OCI-M1 (cell line): ENCODE results near the gene GNPNAT1.
"Not testable (repeated sequence)": the region's sequence is repeated elsewhere in the genome, so short reads cannot be mapped to it uniquely, and the experiment has no call there.

Source experiments
- DNase-seq: peaks from one replicate; lab custom pipeline; 2025; lab: John Stamatoyannopoulos, UW

The GNPNAT1 gene

DNA sequence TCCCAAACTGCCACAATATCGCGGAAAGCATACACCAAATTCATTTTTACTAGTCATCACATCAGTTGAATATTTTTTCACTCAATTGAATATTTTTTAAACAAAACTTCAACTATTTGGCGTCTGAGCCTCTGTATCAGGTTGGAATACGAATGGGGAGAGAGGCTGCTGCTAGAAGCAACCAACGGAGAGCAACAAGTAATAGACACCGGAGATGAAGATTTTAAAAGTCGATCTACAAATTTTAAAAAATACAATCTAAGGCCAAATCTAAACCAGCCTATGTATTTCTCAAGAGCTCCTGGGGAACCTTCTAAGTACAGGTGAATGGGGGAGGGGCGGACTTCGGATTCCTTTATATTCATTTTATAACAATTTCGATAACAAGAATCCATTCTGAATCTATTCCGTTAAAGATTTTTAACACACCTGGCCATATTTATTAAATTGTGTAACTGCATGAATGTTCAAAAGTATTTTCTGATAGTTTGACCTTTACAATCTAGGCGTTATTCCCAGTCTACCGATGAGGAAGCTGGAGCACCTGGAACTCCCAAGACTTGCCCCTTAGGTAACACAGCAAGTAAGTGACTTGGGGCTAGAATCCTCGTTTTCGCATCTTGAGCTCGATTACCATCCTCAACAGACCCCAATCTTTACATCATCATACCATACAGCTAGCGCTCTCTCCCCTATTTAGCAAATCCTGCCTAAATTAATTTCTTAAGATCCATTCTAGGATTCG is 1.2 kb downstream of the GNPNAT1 start:
- DNase-seq, result peak; percentile 22

DNA sequence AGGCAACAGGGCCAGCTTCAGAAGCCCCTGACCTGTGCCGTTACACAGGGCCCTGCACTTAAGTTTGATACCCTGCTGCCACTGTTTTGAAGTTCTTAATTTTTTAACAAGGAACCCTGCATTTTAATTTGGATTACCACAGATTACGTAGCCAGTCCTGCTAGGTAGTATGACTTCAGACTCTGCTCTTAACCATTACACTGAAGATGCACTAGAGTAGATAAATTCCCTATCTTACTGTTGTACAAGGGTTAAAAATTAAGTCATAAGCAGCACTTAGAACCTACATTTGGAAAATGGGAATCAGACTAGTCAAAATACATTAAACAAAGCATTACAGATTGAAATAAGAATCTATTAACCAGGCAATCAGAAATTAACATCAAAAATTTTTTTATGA is 2.3 kb downstream of the GNPNAT1 start:
- peak; percentile 33 for DNase-seq

DNA sequence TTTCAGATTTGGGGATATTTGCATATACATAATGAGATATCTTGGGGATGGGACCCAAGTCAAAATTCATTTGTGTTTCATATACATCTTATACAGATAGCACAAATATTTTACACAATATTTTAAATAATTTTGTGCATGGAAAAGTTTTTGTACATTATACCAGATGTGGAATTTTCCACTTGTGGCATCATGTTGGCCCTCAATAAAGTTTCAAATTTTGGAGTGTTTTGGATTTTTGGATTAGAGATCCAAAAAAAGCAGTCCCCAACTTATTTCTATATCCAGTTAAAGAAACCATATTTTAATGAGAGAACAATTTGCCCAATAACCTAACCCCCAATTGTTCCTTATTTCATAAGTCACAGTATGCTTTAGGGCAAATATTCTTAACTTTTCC is 4.5 kb downstream of the GNPNAT1 start:
- no peak for DNase-seq

DNA sequence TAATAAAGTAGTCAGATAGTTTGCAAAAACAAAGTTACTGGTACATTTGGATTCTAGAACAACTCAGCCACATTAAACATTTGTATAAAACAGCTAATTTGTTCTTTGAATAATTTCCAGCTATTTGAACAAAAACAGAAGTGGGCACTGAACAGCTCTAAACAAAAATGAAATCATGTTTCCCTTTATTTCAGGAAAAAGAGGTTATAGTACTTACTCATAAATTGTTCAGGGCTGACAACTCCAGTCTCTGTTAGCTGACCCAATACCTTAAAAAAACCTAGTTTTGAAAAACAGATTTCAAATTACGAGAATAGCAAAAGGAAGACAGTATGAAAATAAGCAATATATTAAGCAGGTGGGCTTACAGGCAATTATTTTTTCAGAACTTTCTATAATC is 8.2 kb downstream of the GNPNAT1 start:
- no peak for DNase-seq

DNA sequence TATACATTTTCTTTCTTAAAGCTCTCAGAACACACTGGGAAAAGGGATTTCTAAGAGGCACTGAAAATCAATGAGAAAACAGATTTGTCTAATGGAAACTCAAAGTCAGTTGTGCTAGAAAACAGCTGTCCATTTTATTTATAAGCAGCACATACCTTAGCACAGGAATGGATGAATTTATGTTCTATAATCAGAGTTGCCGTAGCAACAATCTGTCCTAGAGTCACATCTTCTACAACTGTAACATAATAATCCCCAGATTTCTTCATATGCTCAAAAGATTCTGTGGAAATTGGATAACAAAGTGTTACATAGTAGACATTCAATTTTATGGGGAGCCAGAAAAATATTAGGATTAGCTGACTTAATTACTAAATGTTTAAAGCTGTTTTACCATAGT is 9.8 kb downstream of the GNPNAT1 start:
- no peak for DNase-seq

DNA sequence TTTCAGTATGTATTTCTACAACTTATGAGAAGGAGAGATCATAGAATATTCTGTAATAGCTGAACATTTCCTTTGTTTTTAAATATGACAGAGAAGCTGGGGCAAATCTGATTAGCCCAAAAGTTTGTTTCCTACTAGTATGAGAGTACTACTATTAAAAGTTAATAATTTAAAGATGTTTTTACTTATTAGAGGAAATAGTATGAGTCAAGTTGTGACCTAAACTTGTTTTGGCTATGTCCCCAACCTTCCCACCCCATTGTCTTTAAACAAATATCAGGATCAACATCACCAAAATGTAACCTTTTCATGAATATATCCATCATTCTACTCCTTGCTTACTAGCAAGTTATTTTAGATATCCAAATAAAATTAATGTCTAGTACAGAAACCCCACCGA is 10.5 kb downstream of the GNPNAT1 start:
- no peak for DNase-seq

DNA sequence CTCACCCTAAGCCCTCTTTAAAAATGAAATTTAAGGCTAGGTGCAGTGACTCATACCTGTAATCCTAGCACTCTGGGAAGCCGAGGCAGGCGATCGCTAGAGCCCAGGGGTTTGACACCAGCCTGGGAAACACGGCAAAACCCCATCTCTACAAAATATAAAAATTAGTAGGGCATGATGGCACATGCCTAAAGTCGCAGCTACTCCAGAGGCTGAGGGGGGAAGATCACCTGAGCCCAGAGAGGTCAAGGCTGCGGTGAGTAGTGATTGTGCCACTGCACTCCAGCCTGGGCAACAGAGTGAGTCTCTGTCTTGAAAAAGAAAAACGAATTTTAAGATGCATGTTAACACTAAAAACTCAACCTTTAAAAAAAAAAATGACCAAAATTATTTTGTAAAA is 12.7 kb downstream of the GNPNAT1 start:
- no peak for DNase-seq

DNA sequence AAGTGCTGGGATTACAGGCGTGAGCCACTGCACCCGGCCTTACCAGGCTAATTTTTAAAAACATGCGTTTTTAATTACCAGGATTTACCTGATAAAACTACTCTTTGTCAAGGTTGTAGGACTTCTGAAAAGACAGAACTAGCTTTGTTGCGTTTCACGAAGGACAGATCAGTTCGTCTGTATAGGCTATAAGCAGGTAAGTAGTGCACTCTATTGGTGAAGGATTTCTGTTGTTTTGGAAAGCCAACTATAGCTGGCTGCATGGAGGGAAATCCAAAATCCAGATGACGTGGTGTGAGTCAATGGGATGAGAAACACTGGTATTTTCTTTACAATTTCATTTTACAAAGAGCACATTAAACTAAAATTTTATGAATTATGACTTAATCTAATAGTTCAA is 14.6 kb downstream of the GNPNAT1 start:
- no peak for DNase-seq

DNA sequence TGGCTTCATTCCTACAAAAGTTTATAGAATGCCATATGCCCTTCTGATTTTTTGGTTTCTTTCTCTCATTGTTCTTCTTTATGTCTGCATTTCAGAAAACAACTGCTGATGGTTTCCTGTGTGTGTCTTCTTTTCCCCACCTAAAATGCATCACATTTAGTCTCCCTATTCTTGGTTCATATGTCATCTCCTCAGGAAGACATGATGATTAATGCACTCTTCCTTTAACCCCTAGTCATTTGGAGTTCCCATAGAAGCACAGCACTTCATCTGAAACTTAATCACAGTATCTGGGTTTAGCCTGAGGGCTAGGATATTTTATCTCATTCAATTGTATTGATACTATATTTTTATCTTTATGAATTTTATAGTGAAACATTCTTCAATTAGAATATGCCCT is 21.5 kb downstream of the GNPNAT1 start:
- no peak for DNase-seq

DNA sequence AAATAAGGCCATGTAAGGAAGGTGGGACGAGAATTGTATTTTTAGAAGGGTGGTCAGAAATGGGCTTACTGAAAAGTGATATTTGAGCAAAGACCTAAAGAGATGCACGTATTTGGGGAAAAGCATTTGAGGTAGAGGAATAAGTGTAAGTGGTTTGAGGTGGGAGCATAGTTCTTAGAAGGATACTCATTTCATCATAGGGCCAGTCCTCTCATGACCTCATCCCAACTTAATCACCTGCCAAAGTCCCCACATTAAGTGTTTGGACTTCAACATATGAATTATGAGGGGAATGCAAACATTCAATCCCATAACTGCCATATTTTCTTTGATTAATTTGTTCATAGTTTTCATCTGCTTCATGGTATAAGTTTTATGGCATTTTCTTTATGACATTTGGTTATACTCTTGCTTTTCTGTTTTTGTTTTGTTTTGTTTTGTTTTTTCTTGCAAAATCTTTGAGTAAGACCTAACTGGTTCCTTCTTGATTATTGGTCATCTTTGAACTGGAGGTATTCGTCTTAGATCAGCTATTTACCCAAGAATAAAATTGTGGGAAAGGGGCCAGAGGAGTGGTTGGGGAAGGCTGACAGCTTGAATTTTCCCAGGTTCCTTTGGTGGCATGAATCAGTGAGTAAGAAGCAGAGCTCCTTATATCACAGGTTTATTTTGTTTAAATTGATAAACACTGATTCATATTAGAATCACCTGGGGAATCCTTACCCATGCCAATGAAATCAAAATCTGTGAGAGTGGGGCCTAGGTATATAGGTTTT is 24.2 kb downstream of the GNPNAT1 start:
- DNase-seq, result no peak

DNA sequence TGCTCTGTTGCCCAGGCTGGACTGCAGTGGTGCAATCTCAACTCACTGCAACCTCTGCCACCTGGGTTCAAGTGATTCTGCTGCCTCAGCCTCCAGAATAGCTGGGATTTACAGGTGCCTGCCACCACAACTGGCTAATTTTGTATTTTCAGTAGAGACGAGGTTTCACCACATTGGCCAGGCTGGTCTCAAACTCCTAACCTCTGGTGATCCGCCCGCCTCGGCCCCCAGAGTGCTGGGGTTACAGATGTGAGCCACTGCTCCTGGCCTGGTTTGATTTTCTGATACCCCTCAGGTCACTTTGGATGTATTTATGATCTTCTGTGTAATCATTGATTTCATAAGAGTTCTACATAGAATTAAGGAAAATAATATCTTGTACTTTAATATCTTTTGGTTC is 28.5 kb downstream of the GNPNAT1 start:
- not testable (repeated sequence) for DNase-seq

DNA sequence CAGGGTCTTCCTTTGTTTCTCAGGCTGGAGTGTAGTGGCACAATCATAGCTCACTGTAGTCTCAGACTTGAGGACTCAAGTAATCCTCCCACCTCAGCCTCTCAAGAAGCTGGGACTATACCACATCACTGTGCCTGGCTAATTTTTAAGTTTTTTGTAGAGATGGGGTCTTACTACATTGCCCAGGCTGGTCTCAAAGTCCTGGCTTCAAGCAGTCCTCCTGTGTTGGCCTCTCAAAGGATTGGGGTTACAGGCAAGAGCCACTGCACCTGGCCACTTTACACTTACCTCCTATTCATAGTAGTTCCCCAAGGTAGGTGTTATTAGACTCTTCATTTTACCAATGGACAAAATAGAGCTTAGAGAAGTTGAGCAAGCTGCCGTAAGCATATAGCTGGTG is 32.3 kb downstream of the GNPNAT1 start:
- DNase-seq, result no peak

DNA sequence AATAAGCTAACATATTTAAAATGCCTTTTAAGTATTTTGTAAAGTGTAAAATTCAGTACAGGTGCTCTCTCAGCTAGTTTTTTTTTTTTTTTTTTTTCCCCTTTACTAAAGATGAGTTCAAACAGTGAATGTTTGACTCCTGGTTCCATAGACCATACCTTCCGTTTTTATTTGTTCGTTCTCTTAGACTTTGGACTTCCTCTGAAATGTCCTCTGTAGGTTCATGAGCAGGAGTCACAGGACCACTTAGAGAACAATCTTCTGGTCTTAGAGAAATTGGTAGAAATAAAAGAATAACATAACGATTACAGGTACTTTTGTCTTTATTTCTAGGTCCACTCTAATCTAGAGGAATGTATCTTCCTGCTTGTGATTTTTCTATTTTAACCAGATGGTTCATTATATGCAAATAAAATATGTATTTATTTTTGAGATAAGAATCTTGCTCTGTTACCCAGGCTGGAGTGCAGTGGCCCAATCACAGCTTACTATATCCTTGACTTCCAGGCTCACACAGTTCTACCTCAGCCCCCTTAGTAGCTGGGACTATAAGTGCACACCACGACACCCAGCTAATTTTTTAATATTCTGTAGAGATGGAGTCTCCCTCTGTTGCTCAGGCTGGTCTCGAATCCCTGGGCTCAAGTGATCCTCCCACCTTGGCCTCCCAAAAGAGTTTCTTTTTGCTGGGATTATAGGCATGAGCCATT is 35.6 kb downstream of the GNPNAT1 start:
- DNase-seq, result no peak

DNA sequence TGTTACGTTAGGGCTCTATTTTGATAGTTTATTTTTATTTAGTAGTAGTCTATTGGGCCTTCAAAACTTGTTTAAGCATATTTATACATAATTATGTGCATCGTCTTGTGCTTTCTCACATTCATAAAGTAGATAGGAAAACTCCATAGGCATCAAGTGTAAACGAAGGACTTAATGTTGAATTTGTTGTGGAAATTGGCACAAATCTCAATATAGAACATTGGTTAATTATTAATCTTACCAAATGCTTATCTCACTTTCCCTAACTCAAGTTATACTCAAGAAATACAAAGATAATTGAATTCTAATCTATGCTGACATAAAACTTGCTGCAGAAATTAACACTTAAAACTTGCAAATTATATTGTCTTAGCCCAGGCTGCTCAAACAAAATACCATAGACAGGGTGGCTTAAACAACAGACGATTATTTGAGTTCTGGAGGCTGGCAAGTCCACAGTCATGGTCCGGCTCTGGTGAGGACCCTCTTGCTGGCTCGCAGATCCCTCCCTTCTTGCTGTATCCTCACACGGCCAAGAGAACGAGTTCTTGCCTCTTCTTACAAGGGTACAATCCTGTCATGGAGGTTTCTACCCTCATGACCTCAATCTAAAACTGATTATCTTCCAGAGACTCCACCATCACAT is 42.6 kb downstream of the GNPNAT1 start:
- no peak for DNase-seq

DNA sequence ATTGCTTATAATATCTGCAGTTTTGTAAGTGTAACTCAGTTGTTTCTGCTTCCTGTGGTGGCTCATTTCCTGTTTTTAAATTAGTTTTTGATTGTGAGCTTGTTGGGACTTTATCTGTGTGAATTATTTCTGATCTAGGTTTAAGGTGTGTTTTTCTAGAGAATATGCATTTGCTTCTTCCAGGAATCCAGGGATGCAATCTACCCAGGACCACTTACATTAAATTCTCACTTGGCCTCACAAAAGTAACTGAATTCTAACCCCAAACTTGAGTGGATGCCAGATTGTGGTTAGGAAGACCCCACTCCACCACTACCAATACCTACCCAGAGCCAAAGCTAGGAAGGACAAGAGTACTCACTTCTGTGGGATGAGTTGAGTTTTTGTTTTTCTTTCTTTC is 49.5 kb downstream of the GNPNAT1 start:
- DNase-seq, result no peak

DNA sequence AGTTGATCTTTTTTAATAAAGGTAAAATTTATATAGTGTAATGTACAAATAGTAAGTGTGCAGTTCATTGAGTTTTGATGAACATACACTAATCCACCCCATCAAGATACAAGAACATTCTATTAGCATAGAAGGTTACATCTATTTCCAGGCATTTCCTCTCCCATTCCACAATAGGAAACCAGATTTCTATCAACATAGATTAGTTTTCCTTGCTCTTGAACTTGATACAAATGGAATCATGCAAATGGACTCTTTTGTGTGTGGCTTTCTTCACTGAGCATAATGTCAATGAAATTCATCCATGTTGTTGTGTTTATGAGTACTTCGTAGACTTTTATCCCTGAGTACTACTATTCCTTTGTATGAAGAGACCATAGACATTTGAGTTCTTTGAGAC is 50.7 kb downstream of the GNPNAT1 start:
- DNase-seq, result no peak

DNA sequence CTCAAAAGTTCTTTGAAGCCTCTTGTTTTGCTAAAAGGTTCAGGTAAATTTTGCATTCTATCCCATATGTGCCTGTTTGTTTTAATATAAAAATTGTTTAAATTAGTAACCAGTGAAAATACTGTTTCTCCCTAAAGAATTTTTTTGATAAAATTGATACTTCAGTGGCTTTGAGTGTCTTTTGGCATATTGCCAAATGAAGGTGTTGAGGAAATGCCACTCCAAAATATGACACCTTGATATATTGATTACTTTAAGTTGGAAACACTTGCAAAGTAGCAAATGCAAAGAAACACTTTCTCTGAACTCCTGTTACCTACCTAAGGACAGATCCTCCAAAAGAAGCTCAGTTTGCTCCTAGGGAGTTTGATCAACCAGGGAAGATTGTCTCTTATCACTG is 53.0 kb downstream of the GNPNAT1 start:
- DNase-seq, result peak; percentile 11

DNA sequence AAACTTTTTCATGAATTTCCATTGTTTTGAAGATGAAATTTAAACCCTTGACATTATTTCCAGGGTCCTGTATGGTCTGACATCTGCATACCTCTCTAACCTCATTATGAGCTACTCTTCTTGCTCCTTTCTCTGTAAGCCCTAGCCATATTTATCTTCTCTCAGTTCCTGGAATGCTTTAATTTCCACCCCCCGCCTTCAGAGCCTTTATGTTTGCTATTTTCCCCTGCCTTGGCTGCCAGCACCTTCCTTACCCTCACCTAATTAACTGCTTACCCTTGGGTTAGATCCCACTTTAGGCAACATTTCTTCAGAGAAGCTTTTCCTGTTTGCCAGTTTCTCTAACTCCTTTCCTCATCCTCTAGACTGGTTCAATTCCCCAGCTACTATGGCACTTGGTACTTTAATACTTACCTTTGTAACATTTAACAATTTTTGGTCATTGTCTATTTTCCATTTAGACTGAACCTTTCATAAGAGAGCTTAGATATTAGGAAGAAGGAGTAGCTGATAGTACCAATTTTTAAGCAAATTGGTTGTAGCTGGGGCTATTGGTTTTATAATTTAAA is 55.4 kb downstream of the GNPNAT1 start:
- peak; percentile 19 for DNase-seq

DNA sequence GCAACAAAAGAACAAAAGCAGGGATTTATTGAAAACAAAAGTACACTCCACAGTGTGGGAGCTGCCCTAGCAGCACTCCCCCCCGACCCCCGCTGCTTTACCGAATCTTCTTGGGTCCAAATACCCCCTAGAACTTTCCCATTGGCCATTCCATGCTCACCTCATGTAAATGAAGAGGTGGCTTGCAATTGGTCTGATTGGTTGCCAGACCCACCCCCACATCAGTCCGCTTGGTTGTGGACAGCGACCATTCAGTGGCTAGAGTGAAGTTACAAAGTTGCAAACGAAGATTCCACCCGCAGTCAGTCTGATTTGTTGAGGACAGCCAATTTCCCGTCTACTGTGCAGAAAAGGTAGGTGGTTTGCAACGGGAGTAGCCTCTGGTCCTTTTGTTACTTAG is 57.6 kb downstream of the GNPNAT1 start:
- no peak for DNase-seq

DNA sequence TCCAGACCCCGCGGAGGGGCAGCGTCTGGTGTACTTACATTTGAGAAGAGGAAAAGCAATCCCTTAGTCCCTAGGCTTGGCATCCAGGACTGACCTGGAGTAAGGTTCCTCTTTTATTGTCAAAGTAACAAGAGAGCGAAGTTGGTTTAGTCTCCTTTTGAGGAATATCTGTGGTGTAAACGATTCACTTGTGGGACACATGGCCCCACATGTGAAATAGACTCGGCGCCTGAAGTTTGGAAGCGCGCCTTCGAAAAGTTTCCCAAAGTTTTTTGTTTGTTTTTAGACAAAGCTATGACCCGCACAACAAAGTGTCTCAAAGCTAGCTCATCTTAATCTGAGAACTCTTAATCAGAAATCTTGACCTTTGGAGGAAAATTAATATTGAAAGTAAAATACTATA is 60.7 kb downstream of the GNPNAT1 start:
- peak; percentile 62 for DNase-seq

DNA sequence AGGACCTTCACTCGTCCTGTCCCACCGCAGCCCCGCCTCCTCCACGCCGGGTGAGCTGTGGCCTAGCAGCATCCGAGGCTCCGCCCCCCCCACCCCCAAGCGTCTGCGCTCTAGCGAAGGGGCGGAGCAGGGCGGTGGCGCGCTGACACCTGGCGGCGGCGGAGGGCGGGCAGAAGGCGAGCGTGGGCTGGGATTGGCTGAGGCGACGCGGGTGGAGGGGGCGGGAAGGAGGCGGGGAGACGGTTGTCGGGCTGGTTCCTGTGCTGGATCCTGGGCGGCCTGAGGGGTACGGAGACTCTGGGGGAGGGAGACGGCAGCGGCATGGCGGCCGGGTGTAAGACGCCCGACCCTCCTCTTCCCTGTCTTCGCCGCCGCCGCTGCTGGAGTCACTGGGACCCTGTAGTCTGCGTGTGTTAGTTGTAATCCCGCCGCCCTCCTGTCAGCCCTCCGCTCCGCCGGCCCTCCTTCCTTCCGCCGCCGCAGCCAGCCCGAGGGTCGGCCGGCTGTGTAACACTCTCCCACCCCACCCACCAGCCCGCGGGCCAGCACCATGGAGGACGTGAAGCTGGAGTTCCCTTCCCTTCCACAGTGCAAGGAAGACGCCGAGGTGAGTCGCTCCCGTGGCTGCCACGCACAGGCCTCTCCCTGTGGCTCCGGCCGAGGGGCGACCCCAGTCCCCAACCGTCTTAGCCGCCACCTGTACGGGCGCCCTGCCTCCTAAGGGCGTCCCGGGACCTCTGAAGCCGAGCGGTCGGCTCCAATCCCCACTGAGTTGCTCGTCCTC is 61.3 kb downstream of the GNPNAT1 start, which contains the start of gene STYX:
Gene STYX, plus strand, starts transcription at position 242 of the 784 bp plus-strand sequence. Its CDS starts 309 bp downstream, at position 551.
- DNase-seq, result peak; percentile 98
